Measurements from ENCODE around the gene FPR3.
"Not testable (repeated sequence)": the region's sequence is repeated elsewhere in the genome, so short reads cannot be mapped to it uniquely, and the experiment has no call there.

The FPR3 gene

GRCh38 chr19:51794885-51795490 is at the start of gene FPR3:
FPR3 (plus strand) TSS chr19:51795157; CDS start chr19:51823749, 28,592 bp downstream.
- DNase-seq, result no peak

GRCh38 chr19:51746731-51747130 is 48.2 kb upstream of the FPR3 start:
- DNase-seq, result no peak

DNA sequence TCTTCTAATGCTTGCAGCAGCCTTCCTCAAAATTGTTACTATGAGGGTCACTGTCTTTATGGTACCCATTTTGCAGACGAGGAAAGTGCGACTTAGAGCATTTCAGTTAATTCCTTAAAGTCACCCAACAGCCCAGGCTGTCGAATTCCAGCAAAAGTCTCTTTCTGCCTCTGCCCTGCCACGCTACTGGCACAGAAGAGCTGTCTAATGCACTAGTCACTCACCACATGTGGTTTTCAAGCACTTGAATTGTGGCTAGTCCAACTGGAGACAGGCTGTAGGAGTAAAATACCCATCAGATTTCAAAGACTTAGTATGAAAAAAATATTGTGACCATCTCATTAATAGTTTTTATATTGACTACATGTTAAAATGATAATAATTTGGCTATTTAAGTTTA is 45.0 kb upstream of the FPR3 start:
- no peak for DNase-seq

DNA sequence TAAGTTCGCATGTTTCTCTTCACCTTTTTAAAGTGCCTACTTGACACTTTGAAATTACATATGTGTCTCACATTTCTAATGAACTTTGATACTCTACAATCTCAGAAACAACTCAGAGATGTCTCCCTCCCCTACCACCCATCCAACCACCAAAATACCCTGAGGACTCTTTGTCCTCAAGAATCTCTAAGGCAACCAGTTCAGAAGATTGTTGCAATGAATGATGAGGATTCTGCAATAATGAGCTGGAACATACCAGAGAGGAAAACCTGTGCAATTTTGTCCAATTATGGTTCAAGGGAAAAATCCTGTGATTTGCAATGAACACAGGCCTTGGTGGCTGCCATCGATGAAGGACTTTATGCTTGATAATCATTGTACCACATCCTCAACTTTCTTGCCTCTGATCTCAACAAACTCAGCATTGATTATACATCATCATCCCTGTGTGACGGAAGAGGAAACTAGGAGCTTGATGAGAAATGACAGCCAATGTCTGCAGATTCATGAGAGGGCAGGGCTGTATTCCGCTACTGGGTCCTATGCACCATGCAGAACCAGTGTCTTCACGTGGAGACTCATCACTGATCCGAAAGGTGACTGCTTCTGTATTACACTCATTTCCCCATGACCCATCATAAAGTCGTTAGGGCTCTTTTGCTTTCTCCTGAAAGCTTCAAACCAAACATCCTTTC is 44.4 kb upstream of the FPR3 start:
- no peak for DNase-seq

- DNase-seq, result no peak
Measured at GRCh38 chr19:51751655-51752054, 43.3 kb upstream of the FPR3 start, which contains the start of gene FPR1. FPR1 (minus strand) TSS chr19:51751878; CDS start chr19:51746994, 4,884 bp downstream.

DNA sequence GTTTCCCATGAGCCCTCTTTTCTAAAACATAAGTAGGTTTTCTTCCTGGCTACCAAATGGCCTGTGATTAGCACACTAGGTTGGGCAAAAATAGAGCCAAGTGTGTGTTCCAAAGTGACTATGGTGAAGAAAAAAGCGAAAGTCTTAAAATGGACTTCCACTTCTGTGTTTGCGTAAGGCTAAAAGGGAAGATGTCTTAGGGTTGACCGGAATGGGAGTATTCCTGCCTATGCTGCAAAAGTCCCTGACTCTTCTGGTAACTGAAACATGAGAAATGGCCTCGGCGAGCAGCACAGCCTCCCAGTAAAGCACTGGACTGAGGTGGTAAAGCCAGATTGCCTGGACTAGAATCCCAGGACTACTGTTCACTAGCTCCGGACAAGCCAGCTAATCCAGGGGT is 40.8 kb upstream of the FPR3 start:
- DNase-seq, result no peak

DNA sequence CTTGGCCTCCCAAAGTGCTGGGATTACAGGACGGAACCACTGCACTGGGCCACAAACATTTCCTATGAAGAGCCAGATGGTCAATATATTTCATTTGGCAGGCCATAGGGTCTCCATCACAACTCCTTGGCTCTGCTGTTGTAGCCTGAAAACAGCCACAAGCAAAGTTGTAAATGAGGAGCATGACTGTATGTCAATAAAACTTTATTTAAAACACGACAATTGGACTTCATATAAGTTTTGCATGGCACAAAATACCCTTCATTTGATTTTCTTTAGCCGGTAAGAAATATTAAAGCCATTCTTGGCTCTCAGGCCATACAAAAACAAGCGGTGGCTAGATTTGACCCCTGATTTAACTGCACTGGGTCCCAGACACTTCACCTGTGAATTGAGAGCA is 40.2 kb upstream of the FPR3 start:
- no peak for DNase-seq

GRCh38 chr19:51755571-51755970 is 39.4 kb upstream of the FPR3 start:
- DNase-seq, result no peak

GRCh38 chr19:51760697-51761356 is 34.1 kb upstream of the FPR3 start, which contains the start of gene FPR2:
FPR2 (plus strand) TSS chr19:51761180; CDS start chr19:51768659, 7,479 bp downstream.
- DNase-seq, result no peak

DNA sequence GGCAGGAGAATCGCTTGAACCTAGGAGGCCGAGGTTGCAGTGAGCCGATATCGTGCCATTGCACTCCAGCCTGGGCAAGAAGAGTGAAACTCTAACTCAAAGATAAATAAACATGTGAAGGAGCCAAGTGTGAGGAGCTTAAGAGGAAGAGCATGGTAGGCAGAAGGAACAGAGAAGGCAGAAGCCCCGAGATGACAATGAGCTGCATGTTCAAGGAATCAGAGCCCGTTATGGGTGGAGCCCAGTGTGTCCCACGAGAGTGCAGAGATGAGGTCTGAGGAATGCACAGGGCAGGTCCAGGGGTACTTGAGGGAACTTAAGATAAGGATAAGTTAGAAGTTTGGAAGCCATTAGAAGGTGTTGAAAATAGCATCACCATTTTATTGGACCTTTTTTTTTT is 33.3 kb upstream of the FPR3 start:
- DNase-seq, result no peak

- DNase-seq, result no peak
Measured at GRCh38 chr19:51765086-51765485, 29.9 kb upstream of the FPR3 start.

- DNase-seq, result no peak
Measured at GRCh38 chr19:51766461-51766860, 28.5 kb upstream of the FPR3 start.

DNA sequence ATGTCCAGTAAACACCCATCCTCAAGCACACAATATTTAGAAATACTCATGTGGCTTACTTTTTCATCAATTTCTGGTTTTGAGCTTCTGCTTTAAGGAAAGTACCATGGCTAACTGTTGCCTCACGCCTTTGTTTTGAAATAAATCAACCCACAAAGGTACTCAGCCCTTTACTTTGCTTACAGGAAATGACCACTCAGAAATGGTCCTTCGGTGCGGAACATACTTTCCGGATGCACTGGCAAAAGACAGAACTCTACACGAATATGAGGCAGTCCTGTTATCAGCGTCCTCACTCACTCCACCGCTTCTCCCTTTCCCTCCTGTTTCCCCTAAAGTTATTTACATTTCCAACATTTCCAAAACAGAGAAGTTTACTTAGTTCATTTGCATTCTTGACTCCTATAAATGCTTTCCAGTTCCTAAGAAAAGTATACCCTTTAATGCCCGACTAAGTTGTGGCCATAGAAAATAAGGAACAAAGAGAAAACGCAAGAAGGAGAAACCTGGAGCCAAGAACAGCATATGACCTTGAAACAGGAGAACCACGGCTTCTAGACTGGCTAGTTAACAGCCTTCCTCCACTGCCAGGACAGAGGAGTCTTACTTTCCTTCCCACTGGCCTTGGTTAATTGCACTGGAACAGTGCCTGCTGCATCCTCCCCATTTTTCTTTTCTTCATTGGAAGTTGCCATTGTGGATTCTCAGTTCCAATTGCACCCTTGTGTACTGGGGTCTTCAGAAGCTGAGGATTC is 23.4 kb upstream of the FPR3 start:
- no peak for DNase-seq

DNA sequence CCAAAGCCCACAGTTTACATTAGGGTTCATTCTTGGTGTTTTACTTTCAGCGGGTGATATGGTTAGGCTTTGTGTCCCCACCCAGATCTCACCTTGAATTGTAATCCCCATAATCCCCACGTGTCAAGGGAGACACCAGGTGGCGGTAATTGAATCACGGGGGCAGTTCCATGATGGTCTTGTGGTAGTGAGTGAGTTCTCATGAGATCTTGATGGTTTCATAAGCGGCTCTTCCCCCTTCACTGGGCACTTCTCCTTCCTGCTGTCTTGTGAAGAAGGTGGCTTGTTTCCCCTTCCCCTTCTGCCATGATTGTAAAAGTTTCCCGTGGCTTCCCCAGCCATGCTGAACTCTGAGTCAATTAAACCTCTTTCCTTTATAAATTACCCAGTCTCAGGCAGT is 22.0 kb upstream of the FPR3 start:
- no peak for DNase-seq

DNA sequence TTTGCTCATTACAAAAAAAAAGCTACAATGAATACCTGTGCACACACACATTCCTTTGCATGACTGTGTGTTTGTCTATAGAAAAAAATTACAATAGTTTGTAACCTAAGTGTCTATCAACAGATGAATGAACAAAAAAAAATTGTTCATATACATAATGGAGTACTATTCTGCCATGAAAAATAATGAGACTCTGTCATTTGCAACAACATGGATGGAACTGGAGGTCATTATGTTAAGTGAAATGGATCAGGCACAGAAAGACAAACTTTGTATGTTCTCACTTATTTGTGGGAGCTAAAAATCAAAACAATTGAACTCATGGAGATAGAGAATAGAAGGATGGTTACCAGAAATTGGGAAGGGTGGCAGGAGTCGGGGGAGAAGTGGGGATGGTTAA is 18.4 kb upstream of the FPR3 start:
- DNase-seq, result not testable (repeated sequence)

- DNase-seq, result peak; percentile 19 to 40
Measured at GRCh38 chr19:51777570-51778462, 17.1 kb upstream of the FPR3 start.

GRCh38 chr19:51779181-51779580 is 15.8 kb upstream of the FPR3 start:
- DNase-seq, result no peak

DNA sequence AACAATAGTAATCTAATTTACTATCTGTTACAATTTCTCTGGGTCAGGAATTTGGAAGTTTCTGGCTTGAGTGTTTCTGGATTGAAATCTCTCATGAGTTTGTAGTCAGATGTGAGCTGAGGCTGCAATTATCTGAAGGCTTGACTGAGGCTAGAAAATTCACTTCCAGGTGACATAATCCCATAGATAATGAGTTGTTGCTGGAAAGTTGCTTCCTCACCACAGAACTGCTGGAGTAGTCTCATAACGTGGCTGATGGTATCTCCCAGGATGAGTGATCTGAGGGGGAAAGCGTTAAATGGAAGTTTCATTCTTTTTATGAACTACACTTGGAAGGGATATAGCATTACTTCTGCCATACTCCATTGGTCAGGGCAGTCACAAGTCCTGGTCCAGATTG is 15.3 kb upstream of the FPR3 start:
- DNase-seq, result no peak

- no peak for DNase-seq
Measured at GRCh38 chr19:51780270-51780669, 14.7 kb upstream of the FPR3 start.

- no peak for DNase-seq
Measured at GRCh38 chr19:51781999-51782398, 13.0 kb upstream of the FPR3 start.

GRCh38 chr19:51783372-51783771 is 11.6 kb upstream of the FPR3 start:
- DNase-seq, result no peak

DNA sequence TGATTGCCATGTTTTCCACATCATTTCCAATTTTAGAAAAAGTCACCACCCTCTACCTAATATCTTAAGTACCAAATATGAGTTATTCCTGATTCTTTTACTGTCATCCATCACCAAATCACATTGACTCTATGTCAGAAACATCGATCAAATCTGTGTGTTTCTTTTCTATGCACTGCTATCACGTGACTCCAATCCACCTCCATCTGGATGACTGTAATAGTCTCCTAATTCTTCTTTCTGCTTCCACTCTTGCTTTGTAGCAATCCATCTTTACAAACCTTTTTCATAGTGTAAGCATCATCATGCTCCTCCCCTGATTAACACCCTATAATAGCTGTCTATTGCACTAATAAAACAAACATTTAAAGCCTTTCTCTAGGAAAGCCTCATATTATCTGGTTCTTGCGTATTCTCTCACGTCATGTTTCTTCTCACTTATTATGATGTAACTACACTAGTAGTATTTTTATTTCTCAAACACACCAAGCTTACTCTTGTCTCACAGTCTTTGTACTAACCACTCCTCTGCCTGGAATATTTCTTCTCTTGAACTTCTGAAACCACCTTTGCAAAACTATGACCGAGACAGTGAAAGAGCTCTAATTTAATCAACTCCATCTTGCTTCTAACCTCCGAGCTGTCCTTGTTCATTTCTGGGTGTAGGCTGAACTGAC is 10.7 kb upstream of the FPR3 start:
- no peak for DNase-seq
